ENCODE measurements around the gene RNF208.

RNF208 gene

DNA sequence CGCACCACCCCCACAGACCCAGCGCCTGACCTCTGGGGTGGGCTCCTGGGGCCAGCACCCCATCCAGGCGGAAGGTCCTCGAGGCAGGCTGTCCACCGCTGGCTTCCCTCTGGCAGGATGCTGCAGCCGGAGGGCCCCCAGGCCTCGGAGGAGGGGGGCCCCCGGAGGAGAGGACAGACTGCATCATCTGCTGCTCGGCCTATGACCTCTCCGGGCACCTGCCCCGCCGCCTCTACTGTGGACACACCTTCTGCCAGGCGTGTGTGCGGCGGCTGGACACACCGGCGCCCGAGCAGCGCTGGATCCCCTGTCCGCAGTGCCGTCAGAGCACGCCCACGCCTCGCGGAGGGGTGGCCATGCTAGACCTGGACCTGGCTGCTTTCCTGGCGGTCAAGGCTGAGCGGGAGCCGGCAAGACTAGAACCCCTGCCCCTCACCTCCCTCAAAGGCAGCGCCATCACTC lies 6.5 kb upstream of the RNF208 start:
- DNase-seq (ENCODE audit: low read depth in 2 of 2, low spot score in 1 of 2): no peak

DNA sequence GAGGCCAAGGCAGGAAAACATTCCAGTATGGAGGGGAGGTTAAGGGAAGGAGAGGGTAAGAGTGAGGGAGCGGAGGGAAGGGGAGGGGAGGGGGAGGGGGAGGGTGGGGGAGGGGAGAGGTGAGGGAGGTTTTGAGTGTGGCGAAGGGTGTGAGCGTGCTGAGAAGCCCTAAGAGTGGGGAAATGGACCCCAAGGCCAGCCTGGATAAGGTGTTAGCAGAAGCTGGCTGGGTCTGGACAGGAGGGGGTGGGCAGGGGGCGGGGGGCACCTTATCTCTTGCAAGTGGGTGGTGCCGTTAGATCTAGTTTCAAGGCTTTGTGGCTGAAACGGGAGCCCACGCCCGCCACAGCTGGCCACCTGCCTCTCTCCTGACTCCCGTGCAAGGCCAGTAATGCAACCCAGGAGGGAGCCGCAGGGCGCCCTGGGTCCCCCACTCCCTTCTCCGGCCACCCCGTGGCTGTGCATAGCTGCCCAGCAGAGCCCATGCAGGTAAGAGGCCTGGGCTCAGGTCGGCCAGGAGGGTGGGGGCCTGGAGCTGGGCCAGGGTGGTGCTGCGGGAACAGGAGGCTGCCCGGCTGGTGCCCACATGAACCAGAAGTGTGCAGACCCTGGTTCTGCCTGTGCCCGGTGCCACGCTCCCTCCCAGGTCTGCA lies 5.9 kb upstream of the RNF208 start:
- no peak for DNase-seq (ENCODE audit: low read depth in 2 of 2, low spot score in 1 of 2)

DNA sequence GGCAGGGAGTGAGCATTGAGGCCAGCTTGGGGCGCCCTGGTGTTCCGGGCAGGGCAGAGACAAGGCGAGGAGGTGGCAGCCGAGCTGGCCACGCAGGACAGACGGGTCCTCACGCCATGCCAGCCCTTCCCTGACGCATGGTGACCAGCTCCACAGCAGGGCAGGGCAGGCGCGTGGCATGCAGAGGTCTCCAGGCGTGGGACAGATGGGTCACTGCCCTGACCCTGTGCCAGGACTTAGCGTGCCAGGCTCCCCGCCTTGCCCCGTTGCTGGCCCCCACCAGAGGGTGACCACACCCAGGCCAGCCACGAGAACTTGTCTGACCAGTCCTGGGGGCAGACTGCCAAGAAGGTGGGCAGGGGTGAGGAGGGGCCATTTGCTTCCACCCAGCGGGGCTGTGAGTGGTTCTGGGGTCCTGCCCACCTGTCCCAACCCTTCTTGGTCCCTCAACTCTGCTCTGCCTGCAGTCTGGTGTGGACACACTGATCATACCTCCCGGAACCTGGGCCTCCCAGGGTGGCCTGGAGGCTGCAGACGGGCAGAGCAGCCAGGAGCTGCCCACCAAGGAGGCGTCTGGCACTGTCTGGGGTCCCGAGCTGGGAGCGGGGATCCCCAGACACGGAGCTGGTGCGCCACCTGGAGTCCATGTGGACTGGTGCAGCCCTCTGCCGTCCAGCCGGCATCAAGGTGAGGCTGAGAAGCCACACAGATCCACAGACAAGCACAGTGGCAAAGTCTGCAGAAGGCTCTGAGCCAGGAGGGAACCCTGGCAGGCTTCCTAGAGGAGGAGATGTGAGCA lies 5.2 kb upstream of the RNF208 start, which contains the start of gene RNF224:
Gene RNF224 (plus strand): TSS at position 449 of the 799 bp plus-strand sequence. CDS start 834 bp downstream, outside the sequence.
- peak; percentile 56 to 66 for DNase-seq (ENCODE audit: low read depth in 2 of 2, low spot score in 1 of 2)

- DNase-seq (ENCODE audit: low read depth in 2 of 2, low spot score in 1 of 2): no peak
These were observed 4.5 kb upstream of the RNF208 start for GRCh38 chr9:137226338-137227053.

GRCh38 chr9:137225699-137226331 lies 3.8 kb upstream of the RNF208 start:
- DNase-seq (ENCODE audit: low read depth in 2 of 2, low spot score in 1 of 2): no peak

DNA sequence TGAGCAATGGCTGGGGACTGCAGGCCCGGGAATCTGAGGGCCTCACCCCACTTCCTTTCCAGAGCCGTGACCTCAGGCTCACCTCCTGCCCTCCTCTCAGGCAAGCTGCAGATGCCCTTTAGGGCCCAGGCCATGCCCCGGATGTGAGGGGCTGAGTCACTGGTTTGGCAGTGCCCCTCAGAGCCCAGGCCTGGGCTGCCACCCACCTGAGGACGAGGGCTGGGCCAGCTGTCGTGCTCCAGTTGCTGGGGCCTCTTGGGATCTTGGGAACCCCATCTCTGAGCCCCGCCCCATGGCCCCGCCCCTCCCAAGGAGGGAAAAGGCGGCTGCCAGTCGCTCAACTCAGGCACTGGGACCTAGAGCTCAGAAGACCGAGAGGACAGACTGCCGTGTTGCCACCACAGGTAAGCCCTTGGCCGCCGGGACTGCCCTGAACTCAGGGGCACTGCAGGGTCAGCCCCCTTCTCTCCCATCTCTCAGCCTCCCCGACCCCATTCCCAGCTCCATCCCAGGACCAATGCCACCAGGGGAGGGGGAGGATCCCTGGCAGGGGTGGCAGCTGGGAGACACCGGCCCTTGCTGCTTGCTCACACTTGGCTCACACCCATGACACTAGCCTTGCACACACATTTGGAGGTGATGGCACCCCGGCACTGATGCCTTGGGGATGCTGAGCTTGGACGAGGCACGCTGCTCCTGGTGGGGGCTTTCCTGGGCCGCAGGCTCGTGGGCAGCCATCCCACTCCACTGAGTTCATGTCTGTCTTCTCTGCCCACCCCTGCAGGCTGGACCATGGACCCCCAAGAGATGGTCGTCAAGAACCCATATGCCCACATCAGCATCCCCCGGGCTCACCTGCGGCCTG lies 3.0 kb upstream of the RNF208 start, which contains the start of gene CYSRT1:
Gene CYSRT1 (plus strand): TSS at position 345 of the 865 bp plus-strand sequence. CDS start 448 bp downstream, at position 793.
- DNase-seq (ENCODE audit: low read depth in 2 of 2, low spot score in 1 of 2): no peak

- peak; percentile 94 to 98 for DNase-seq (ENCODE audit: low read depth in 2 of 2, low spot score in 1 of 2)
These were observed 1.3 kb upstream of the RNF208 start for GRCh38 chr9:137223078-137223970.

- DNase-seq (ENCODE audit: low read depth in 2 of 2, low spot score in 1 of 2): no peak
These were observed 431 bp downstream of the RNF208 start for GRCh38 chr9:137221506-137222111.

GRCh38 chr9:137221095-137221505 lies 940 bp downstream of the RNF208 start:
- no peak for DNase-seq (ENCODE audit: low read depth in 2 of 2, low spot score in 1 of 2)

DNA sequence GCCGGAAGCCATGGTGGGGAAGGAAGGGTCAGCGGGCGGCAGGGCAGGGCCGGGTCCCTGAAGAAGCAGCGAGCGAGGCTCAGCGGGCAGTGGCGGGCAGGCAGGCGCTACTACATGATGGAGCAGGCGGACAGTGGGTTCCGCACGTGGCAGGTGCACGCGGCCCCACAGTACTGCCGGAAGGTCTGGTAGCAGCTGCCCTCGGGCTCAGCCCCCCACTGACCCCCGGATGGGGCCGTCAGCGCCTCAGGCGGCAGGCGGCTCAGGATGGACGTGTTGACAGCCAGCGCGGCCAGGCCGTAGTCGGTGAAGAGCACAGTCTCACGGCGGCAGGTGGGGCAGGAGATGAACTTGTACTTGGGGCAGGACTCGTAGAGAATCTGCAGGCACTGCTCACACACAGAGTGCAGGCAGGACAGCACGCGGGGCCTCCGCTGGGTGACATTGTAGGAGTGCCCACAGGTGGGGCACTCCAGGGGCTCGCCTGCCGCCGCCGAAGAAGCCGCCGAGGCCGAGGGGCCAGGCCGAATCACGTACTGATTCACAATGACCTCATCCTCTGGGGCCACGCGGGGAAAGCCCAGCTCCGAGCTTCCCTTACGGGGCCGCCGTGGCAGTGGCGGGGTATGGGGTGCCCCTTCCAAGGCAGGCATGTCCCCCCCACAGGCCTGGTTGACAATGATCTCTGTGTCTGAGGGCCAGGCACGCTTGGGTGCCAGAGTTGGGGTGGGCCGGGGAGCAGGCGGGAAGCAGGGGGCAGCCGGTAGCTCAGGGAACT lies 1.5 kb downstream of the RNF208 start:
- no peak for DNase-seq (ENCODE audit: low read depth in 2 of 2, low spot score in 1 of 2)

DNA sequence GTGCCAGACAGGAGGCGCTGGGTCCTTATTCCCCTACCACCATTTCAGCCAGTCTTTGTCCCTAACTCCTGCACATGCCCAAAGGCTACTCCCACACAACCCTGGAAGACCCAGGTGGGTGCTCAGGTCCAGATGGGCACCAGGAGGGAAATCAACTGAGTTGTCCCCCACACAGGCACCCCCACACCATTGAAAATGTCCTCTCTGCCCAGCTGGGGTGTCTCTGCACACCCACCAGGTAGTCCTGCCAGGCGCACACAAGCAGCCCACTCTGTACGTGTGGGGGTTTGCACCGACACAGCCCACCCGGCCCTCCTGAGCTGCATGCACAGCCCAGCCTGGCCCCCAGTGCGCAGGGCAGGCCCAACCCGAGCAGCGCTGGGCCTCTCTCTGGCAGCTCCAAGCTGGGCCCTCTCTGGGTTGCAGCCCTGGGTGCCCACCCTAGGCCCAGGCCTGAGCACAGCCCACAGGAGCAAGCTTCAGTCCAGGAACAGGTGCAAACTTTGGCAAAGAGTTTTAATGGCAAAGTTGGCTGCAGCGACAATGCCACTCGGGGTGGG lies 2.2 kb downstream of the RNF208 start:
- no peak for DNase-seq (ENCODE audit: low read depth in 2 of 2, low spot score in 1 of 2)

DNA sequence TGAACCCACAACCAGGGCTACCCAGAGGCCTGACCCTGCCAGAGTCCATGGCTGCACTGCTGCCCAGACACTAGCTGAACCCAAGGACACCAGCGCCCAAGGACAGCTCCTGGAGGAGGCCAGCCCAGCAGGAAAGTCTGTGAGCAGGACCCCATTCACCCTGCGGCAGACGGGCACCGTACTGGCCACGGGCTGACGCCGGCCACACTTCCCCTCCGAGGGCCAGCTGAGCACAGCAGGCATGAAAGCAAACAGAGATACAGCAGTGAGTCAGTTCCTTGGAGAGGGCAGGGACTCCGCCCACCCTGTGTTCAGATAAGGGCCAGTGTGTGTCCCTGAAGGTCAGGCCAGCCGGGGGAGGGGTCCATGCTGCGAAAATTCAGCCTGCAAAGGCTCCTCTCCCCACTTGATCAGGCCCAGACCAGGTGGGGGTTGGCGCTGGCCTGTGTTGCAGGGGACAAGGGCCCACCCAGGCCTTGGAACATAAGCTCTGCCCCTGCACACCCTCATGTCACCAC lies 3.2 kb downstream of the RNF208 start:
- no peak for DNase-seq (ENCODE audit: low read depth in 2 of 2, low spot score in 1 of 2)

GRCh38 chr9:137218212-137218753 lies 3.8 kb downstream of the RNF208 start:
- DNase-seq (ENCODE audit: low read depth in 2 of 2, low spot score in 1 of 2): no peak

- DNase-seq (ENCODE audit: low read depth in 2 of 2, low spot score in 1 of 2): no peak
These were observed 4.5 kb downstream of the RNF208 start for GRCh38 chr9:137217276-137218211.

DNA sequence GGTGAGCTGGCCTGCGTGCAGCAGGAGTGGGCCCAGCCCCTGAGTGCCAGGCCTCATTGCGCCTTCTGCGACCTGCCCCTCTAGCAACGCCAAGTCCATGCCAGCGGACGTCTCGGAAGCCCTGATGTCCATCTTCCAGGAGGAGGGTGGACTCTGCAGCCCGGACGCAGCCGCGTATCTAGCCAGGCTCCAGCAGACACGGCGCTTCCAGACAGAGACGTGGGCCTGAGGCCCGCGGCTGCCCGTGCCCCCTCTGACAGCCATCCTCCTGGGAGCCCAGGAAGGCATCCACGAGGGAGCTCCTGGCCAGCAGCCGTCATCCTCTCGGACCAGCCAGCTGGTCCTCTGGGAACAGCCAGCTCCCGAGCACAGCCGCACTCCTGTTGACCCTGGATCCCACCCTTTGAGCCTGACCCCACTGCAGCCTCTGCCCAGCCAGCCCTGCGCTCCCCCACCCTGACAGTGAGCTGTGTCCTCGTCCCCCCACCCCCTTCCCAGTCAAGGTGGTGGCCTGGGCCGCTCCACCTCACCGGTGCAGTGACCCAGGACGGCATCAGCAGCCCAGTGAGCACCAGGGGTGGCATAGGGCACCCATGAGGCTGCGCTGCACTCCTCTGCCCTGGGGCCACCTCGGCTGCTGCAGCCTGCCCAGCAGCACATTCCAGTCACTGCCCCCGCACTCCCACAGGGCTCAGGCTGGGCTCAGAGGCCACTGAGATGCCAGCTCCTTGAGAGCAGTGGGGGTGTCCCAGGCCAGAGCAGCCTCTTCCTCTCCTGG lies 5.7 kb downstream of the RNF208 start:
- DNase-seq (ENCODE audit: low read depth in 2 of 2, low spot score in 1 of 2): no peak
